A673 (cell line): ENCODE data around the gene GRID1.

Source experiments
- EZH2 ChIP-seq: fragments of 200-600 bp; sonication (generic); IDR thresholded peaks from 2 replicates; pipeline ENCODE4 v1.6.1; 2017; ENCODE audit warnings: borderline replicate concordance, low read depth, mild to moderate bottlenecking, mixed read lengths, antibody characterized with exemption, low read length; ENCODE audit not compliant: poor library complexity, severe bottlenecking
- TF ChIP-seq, protein P1 (sequence below): fragments of 300-800, 200-600 bp; sonication (generic); conservative IDR thresholded peaks from 2 replicates; pipeline ENCODE4 v1.5.1; 2017; ENCODE audit warnings: low read depth, mild to moderate bottlenecking, antibody characterized with exemption, low read length, moderate library complexity, mixed read lengths

DNA sequence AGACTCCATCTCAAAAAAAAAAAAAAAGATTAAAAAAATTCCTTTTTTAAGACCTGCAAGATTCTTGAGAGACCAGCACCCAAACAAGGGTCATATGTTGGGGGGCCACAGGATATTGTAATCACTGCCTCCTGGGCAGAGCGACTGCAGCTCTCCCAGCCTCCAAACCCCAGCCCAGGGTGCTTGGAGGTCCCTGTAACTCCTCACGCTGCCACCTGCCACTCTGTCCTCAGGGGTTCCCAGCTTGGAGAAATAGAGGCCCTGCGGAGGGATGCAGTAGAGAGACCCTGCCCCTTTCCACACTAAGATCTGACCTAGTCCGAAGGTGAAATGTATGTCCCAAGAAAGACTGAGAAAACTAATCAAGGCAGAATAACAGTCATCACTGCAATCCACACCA, 343.7 kb downstream of the GRID1 start:
- TF ChIP-seq, protein P1, sequence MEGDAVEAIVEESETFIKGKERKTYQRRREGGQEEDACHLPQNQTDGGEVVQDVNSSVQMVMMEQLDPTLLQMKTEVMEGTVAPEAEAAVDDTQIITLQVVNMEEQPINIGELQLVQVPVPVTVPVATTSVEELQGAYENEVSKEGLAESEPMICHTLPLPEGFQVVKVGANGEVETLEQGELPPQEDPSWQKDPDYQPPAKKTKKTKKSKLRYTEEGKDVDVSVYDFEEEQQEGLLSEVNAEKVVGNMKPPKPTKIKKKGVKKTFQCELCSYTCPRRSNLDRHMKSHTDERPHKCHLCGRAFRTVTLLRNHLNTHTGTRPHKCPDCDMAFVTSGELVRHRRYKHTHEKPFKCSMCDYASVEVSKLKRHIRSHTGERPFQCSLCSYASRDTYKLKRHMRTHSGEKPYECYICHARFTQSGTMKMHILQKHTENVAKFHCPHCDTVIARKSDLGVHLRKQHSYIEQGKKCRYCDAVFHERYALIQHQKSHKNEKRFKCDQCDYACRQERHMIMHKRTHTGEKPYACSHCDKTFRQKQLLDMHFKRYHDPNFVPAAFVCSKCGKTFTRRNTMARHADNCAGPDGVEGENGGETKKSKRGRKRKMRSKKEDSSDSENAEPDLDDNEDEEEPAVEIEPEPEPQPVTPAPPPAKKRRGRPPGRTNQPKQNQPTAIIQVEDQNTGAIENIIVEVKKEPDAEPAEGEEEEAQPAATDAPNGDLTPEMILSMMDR = no peak
- TF ChIP-seq EZH2 = no peak
